Hindlimb muscle (tissue), 1 donor: Measurements from ENCODE around the gene PRKD2. TPM values are rescaled to one million over a fixed set of nuclear protein-coding genes. Genes with fewer than 3 reads are reported as not detected.
A peak's percentile ranks its signal among the peaks of the same experiment; 100 is the strongest.
"Not testable (repeated sequence)": the region's sequence is repeated elsewhere in the genome, so short reads cannot be mapped to it uniquely, and the experiment has no call there.

Experiments
- DNase-seq: peaks from one replicate; pipeline ENCODE4 v3.0.0-alpha.2; 2013
- polyA plus RNA-seq: library from polyadenylated mRNA; unstranded; fragments of 120-200 nt; gene quantifications from one replicate; pipeline ENCODE4 v1.2.1, GENCODE V29; 2013; ENCODE audit not compliant: insufficient read length

Gene PRKD2
- polyA plus RNA-seq, 1 donor: 20.7 TPM

DNA sequence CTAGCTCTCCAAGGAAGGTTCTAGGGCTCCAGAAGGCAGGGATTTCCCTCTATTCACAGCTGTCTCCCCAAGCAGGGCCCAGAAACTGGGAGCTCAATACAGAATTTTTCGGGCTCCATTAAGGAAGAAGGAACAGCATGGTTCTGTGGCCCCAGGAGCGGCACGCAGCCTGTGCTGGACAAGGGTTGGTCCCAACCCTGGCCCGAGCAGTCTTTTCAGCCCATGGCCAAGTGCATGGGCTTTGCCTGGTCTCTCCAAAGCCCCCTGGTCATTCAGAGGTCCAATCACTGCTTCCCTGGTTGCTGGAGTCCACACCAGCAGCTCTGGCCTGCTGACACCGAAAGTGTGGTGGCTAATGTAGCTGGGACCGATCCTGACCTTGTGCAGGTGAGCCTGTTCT lies 6.6 kb upstream of the PRKD2 start:
- no peak for DNase-seq

DNA sequence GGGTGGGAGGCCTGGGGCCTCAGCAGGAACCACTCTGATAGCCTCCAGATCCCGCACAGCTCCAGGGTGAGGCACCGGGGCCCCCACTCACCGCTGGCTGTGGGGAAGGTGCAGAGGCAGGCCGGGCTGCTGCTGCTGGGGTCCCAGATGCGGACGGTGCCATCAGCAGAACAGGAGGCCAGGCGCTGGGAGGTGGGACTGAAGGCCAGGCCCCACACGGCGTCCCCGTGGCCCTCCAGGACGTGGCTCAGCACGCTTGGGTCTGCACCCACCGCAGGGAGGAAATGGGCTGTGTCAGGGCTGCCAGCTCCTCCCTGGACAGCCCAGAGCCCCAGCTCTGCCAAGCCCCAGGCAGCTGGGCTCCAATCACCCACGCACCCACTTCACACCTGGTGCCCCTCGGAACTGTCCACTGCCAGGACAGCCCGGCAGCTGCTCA lies 6.1 kb upstream of the PRKD2 start:
- no peak for DNase-seq

DNA sequence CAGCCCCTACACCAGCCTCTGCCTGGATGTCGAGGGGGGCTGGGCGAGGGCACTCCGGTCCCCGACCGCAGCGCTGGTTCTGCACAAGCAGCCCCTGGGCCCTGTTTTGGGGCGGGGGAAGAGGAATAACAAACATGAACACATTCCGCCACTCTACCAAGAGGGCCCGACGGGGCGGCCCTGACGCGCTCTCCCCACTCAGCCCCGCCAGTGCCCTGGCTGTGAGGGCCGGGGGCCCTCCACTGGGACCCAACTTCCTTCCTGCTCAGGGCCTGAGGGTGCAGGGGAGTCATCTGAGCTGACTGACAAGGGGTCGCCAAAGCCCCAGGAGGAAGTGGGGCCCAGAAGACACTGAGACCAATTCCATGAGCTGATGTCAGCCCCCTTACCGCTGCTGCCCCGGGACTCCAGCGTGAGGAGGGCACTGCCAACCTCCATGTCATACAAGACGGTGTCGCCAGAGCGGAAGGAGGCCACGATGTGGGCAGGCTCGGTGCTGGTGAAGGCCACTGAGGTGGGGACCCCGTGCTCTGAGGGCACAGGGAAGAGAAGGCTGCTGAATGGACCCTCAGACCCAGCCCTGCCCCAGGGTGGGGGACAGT lies 5.6 kb upstream of the PRKD2 start:
- DNase-seq: no peak

DNA sequence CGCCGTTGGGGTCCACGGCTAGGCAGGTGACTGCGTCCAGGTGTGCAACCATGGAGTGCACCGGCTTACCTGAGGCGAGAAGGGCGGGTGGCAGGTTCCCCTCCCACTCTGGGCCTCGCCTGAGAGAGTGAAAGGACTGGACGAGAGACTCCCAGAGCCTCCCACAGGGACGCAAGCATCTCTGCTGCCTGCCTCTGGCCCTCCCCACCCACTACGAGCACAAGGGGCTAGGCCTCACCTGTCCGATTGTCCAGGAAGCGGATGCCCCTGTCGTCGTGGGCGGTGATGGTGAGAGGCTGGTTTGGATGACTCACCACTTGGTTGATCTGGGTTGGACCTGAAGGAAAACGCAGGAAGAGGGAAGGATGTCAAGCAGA lies 5.1 kb upstream of the PRKD2 start:
- DNase-seq: no peak

DNA sequence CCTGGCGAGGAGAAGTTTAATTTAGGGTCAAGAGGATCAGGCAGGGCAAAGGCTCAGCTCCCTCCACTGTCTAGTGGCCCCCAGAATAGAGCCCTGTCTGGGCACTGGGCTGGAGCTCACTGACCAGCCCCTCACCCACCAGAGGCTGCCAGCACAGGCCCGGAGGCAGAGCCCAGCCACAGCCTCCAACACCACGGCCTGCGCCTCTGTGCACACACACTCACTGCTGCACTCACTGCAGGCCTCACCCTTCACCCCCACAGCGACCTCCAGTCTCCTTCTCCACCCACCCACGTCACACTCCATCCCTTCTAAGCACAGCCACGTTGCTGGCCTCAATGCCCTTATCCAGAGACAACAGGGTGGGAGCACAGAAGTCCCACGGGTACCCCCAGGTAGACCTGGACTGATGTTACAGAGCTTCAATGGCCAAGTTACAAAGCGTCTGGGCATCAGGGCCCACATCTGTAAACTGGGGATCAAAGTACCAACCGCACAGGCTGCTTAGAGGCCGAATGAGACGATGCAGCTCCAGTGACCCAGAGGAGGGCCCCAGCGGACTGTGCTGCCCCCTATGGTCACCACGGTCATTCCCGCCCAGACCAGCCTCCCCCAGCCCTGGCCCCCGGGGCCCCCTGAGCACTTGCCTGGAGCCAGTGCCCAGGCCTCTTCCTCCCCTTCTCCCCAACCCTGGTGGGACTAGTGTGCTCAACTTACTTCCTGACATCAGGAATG lies 4.5 kb upstream of the PRKD2 start:
- no peak for DNase-seq

DNA sequence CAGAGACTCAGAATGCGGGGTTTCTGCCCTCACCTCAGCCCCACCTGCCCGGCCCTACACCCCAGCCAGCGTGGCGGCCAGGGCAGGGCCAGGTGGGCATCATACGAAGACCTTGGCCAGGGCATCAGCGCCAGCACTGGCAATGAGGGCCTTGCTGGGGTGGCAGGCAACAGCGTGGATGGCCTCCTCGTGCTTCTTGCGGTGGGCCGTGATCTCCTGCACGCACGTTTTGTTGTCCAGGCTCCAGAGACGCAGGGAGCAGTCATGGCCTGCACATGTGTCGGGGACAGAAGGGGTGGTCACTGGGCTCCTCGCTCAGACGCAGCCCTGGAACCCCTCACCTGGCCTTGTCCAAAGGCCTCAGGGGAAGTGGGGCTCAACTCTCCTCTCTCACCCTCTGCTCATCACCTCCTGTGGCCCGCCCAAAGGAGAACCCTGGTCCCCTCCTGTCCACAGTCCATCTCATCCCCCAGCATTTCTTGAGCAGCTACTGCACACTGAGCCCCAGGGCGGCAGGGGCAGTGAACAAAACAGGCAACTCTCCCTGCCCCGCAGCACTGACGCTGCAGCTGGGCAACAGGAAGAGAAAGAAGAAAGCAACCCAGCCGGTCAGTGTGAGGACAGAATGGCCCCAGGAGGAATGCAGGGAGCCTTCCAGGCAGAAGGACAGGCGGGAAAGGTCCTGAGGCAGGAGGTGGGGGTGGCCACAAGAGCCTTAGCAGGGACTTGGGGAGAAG lies 3.8 kb upstream of the PRKD2 start:
- no peak for DNase-seq

DNA sequence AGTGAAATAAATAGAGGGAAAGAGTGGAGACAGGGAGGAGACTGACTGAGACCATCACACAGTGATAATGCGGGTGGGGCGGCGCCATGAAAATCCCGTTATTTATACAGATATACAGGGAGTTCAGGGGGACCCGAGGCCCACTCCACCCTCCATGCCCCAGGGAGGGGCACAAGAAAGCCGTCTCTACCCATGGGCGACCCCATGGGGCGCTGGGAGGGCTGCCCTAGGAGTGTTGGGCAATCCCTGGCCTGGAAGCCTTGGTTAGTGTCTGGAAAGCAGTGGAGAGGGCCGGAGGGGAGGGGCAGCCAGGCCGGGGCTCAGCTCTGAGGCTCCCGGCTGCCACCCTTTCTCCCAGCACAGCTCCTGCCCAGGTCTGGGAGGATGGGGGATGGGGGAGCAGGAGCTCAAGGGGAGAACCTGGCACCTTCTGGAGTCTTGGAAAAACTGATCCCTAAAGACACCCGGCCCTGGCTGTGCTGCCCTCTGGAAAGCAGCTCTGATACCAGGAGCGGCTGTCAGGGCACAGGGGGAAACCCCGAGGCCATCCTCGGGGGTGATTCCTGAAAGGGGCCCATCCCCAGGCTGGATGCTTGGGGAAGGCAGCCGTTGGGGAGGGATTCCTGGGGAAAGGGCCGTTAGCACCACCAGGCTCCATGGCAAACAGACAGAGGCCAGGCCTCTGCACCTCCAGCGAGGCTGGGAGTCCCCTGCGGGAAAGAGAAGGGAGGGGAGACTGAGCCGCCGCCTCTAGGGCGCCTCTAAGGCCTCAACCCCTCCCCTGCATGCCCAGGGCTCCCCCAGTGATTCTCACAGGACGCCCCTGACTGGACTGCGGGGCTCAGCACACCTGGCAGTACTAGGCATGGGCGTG lies 3.0 kb upstream of the PRKD2 start:
- no peak for DNase-seq

DNA sequence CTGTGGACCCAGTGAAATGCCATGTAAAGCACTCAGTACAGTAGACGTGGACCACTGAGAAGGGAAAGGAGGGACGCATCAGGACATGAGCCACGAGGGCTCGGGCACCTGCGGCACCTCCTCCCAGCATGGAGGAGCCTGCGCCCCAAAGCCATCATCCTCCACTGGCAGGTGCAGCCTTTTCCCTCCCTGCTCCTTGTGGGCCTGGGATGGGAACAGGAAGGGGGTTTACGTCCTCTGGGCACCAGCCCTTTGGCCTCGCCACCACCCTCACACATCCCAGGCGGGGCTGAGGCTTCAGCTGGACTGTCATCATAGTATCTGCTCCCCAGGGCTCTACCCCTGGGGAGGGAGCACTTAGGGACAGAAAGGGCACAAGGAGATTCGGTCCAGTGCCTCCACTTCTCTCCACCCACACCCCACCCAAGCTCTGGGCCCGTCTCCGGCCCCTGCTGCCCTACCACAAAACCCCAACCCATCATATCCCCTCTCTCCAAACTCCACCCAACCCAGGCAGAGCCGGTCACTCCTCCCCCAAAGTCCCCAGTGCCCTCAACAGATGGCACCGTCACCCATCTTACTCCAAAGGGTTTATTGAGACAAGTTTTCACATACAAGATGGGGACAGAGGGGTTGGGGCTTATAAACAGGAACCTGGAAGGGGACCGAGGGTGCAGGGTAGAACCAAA lies 2.2 kb upstream of the PRKD2 start:
- DNase-seq: no peak

DNA sequence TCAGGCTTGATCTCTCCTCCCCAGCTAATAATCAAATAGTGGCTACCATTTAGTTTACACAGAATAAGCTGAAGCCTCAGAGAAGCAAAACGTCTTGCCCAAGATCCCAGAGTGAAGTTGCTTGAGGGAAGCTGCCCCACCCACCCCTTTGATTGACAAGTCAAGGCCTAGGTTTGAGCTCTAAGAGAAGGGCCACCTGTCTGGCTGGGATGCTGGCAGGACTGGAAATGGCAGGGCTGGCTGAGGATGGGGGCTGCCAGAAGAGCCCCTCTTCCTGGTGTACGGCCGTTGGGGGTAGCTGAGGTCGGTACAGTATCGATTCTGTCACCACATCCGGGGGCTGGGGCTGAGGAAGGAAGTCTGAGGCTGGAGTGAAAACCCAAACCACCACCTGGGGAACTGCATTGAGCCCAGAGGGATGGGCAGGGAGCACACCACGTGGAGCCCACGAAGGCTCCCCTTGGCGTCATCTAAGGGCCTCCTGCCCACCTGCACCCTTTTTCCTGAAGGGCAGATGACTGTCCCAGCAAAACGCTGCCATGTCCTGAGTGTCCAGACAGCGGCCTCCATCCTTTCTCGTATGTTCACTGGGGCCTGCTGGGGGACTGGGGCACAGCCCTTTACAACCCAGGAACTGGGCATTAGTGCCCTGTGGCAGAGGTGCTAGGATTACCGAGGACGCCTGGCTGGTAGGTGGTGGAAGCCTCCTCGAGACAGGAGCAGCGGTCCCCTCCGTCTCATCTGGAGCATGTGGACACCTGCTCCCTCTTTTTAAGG lies 1.4 kb upstream of the PRKD2 start:
- no peak for DNase-seq

DNA sequence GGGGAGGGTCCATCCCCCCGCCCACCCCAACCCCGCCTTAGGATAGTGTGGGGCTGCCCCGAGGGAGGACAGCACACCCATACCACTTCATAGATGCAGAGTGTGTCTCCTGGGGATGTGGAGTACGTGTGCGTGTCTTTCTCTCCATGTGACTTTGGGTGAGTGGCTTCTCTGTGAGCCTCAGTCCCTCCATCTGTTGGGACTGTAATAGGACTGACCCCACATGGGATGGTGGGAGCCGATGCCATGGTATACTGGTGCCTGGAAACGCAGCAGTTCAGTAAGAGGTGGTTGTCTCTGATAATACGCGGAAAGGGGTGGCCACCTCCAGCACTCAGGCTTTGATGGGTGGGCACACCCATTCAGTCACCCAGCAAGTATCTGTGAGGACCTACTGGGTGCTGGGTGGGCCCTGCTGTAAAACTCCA lies 816 bp upstream of the PRKD2 start:
- no peak for DNase-seq

DNA sequence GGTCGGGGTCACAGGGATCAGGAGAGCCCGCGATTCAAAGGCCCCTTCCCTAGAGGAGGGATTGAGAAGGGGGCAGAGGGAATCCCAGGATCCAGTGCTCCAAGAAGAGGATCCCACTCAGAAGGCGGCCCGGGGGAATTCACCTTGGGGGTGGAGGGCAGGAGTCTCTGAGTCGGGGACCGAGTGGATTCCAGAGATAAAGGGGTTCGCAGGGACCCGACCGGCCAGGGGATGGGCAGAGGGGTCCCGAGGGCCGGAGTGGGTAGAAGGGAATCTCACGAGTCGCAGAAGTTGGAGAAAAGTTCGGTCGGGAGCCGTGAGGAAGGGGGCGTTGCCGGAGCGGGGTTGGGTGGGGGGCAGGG lies 261 bp downstream of the PRKD2 start:
- DNase-seq: no peak

DNA sequence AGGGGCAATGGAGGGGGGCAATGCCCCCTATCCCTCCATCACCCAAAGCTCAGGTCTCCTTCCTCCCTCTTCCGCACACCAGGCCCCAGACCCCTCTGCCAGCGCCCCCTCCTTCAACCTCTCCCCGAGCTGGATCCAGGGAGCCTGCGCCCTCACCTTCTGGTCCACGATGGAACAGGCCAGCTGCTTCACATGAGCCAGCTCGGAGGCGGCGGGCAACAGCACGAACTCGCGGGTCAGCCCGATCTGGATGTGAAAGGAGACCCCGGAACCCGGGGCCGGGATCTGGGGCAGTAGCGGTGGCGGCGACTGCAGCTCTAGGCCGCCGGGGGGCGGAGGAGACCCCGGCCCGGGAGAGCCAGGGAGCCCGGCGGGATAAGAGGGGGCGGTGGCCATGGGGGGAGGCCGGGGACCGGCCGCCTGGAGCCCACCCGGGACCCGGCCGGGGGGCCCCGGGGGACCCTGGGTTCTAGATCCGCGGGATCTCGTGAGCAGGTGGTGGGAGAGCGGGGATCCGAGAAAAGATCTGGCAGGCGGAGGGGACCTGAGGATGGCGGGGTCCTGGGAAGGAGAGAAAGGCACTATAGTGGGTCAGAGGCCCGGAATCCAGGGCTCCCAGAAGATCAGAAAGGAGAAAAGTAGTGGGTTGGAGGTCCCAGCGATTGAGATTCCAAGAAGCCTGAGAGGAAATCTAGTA lies 791 bp downstream of the PRKD2 start:
- no peak for DNase-seq

DNA sequence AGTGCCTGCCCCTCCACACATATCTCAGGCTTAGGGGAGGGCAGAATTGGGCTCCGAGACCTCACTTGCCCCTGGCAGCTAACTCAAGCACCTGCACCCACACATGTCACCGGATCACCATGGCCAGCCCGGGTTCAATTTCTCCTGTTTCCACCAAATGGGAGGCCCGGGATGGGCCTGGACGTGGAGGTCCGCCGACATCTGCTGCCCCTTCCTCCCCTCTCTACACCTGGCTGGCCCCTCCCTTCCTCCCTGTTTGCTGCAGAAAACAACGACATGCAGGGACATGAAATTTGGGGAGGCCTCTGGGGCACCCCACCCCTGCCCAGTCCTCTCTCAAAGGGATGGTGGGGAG lies 1.3 kb downstream of the PRKD2 start:
- no peak for DNase-seq

DNA sequence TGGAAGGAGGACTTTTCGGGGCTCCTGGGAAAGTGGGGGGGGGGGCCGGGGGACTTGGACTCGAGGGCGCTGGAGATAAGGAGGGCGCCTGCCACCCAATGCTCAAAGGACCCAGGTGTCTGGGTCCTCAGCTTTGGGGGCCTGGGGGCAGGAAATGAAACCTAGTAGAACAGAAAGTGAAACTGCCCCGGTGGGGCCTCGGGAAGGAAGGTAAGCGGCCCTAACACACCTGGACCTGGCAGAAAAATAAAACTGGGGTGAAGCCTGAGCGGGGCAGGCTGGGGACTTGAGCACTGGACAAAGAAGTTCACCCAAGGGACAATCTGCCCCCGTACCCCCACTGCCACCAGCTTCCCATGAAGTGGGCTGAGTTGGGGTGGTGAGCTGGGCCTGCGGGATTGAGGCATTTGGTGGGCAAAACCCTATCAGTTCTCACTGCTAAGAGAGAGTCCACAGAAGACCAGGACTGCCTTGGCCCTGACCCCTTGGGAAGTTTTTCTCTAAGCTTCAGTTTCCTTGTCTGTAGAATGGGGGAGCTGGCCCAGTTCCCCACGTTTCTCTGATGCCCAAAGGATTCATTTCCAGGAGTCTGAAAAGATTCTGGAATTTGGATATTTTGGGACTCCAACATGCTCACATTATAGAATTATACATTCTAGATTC lies 2.3 kb downstream of the PRKD2 start:
- DNase-seq: no peak

DNA sequence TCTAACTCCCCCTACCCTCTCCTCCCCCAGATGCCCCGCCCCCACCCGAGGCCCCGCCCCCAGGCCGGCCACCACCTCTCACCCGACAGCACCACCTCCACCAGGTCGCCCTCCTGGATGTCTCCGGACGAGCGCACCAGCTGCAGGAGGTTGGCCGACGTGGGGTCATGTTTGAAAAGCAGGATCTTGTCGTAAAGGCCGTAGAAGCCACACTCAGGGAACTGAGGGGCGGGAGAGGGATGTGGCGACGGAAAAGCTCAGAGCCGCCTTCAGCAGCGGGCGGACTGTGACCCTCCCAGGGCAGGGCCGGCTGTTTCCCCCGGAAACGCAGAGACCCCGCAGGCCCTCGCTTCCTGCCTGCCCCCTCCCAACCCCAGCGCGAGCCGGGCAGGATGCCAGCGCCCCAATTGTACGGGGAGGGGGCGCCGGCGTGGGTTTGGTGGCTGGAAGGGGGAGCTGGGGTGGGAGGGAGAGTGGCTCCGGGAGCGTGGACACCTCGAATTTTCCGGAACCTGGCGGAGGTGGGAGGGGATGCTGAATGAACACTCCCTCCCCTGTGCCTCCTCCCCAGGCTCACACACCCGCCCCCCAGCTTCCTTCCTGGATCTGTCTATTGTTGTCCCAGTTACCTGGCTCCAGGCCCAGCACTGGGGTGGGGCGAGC lies 3.0 kb downstream of the PRKD2 start:
- peak; percentile 90 for DNase-seq

DNA sequence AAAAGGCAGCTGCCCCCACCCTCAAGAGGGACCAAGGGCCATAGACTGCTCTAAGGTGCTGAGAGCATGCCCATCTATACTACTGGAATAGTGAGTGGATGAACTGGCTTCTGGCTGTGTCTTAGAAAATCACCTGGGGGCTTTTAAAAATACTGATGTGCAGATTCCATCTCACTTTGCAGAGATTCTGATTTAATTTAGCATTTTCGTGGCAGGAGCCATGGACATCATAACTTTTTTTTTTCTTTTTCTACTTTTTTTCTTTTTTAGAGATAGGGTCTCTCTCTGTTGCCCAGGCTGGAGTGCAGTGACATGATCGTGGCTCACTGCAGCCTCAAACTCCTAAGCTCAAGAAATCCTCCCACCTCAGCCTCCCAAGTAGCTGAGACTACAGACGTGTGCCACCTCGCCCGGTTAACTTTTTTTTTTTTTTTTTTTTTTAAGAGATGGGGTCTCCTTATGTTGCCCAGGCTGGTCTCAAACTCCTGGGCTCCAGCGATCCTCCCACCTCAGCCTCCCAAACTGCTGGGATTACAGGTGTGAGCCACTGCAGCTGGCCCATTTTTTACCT lies 4.1 kb downstream of the PRKD2 start:
- DNase-seq: not testable (repeated sequence)

DNA sequence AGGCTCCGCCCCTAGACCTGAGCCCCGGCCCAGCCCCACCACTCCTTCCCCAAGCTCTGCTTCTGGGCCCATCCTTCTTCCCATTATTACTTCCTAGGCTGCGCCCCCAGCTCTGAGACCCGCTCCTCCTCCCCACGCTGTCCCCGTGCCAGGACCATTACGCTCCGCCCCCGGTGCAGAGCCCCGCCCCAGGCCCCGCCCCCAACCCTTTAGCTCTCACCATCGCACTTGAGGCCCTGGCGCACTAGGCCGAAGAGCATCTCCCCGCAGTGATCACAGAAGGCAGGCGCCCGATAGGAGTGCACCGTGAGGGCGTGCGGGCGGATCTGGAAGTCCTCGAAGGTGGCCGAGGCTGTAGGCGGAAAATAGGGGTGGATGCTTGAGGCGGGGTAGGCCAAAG lies 6.2 kb downstream of the PRKD2 start:
- DNase-seq: no peak

DNA sequence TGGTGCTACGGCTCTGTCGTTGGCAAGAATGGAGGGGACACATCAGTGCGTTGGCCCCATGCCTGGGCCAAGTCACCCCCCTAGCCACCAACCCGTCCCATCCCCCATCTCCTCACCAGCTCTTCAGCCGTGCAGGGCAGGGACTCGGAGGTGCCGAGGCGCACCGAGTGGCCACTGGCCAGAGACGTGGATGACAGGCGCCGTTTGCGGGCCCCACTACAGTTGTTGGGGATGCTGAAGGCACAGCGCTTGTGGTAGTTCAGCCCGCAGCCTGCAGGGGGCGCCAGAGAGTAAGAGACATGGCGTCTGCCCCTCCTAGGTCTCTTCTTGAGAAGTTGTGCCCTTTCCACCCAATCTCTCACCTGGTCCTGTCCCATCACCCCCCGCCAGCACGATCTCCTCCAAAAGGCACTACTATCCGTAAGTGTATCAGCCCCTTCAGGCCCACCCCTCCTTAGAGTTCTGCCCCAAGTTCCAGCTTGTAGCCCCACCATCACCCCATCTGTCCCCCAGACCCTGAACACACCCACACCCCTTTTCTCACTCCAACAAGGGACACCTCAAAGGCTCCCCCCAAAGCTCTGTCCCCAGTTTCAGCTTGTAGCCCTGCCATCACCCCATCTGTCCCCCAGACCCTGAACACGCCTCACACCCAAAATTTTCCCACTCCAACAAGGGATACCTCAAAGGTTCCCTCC lies 12.4 kb downstream of the PRKD2 start:
- no peak for DNase-seq

DNA sequence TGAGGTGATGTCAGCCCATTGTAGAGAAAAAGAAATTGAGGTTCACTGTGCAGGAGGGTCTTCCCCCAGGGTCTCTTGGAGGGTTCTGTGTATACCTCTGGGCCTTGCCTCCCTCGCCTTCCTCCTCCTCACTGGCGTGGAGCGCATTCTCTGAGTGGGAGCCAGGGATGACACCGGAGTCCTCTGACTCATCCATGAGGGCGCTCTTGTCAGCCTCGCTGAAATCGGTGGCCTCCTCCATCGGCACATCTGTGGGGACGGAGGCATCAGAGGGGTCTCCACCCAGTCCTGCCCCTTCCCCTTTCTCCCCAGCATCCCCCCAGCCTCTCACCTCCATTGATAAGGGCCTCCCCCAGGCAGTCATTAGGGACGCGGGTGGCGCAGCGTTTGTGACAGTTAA lies 16.2 kb downstream of the PRKD2 start:
- DNase-seq: no peak
